Right lung (tissue), 5 donors: ENCODE measurements around the gene C9orf50. TPM values are rescaled to one million over a fixed set of nuclear protein-coding genes. Genes with fewer than 3 reads are reported as not detected.

Experiments used
- DNase-seq, 2 donors: peaks; one replicate each; pipeline ENCODE4 v3.0.0-alpha.2; 2013
- polyA plus RNA-seq, 5 donors: library from polyadenylated mRNA; unstranded; fragments of 120-200 nt; gene quantifications; one replicate each; pipeline versions ENCODE4 v1.2.1 to v1.2.3, GENCODE V29; 2013; ENCODE audit warnings: inconsistent platforms in 1 of 5, low replicate concordance in 1 of 5; ENCODE audit not compliant: insufficient read length in 5 of 5, insufficient read depth in 1 of 5

The C9orf50 gene
- polyA plus RNA-seq, 5 donors = 0.34 to 0.71 (median 0.53) TPM

DNA sequence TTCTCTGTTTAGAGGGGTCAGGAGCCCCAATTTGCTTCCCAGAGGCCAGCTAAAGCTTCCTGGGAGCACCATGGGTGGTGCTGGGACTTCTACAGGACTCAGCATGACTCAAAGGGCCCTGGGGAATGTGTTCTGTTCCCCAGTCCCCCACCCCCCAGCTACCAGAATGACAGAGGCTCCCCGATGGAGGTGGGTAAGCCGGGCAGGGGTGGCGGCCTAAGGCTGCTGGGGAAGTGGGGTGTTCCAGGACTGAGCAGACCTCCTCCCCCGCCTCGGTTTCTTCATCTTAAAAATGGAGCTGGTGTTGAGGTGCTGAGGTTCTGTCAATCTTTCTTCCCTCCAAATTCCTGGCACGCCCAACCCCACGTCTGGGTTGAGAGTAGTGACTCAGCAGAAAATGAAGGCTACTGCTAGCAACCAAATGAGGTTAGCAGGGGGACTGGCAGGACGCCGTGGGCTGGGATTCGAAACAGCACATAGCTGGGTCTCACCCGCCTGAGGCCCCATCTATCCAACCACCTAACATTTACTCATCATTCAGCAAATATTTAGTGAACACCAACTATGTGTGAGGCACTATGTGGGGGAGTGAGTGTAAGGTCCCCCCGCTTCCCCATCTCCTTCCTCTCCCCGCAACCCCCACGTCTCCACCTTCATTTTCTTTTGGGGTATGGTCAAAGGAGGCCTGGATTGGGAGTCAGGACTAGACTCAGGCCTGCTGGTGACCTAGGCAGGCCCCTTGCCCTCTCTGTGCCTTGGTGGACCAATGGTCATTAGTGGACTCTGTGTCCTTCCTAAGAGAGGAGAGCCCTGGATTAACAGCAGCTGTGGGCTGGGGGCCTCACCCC, 50.2 kb downstream of the C9orf50 start:
- no peak for DNase-seq

DNA sequence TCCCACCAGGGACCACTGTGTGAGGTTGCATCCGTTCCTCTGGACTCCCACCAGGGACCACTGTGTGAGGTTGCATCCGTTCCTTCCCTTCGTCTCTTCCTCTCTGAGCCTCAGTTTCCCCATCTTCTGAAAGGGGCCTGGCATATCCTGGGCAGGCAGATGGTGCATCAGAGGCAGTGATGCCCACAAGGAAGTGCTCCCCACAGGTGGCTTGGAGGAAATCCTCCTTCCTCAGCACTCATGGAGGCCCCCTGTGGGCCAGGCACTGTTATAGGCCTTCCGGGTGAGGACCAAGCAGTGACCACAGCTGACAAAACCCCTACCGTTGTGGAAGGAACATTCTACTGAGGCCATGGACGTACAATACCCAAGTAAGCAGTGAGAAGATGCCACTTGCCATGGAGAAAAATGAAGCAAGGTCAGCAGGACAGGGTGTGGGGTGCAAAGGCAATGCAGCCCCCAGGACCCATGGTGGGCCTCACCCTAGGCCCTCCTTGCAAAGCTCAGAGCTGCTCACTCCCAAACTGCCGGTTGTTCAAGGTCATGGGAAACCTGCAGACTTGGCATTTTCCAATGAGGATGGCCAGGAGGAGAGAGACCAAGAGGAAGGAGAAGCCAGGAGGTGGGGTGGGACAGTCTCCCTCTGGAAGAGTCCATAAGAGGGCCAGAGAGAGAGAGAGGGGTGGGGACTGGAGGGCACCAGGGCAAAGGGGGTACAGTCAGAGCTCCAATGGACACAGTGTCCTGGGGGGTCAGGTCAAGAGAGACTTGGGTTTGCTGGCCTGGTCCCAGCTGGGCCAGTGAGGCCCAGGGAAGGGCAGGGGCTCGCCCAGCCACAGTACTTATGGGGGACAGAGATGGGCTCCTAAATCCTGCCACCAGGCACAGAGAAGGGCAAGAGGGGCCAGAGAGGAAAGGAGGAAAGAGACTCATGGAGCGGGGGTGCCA, 51.1 kb downstream of the C9orf50 start:
- no peak for DNase-seq

DNA sequence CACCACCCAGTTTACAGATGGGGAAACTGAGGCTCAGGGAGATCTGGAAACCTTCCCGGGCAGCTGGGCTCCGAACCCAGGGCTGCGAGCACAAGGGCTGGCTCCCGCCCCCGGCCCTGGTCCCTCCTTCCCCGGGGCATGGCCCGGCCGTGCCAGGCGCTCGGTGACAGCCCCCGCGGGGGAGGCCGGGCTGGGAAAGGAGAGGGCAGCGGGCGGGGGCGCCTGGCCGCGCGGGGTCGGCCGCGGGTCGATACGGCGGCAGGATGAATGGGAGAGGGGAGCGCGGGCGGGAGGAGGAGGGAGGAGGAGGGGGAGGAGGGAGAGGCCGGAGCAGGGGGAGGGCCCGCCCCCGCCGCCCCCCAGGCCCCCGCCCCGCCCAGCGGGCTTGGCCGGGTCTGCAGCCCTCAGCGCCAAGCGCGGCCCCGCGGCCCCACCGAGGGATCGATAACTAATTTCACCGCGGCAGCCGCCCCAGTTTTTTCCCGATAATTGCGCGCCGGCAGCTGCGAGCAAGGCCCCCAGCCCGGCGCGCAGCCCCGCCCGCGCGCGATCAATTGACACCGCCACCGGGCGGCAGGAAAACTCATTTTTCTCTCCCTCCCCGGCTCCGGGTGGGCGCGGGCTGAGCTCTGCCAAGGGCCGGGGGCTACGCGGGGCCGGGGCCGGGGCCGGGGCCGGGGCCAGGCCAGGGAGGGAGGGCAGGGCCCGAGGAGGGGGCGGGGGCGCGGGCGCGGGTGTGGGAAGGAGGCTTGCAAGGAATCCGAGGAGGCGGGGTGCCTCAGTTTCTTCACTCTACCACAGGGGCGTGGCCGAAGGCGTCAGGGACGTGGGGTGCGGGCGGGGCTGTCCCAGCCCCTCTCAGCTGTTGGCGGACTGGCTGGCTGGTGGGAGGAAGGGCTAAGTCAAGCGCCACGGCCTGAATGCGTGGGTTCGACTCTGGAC, 52.1 kb downstream of the C9orf50 start:
- DNase-seq = peak in 1 of 2 donors; percentile 70

DNA sequence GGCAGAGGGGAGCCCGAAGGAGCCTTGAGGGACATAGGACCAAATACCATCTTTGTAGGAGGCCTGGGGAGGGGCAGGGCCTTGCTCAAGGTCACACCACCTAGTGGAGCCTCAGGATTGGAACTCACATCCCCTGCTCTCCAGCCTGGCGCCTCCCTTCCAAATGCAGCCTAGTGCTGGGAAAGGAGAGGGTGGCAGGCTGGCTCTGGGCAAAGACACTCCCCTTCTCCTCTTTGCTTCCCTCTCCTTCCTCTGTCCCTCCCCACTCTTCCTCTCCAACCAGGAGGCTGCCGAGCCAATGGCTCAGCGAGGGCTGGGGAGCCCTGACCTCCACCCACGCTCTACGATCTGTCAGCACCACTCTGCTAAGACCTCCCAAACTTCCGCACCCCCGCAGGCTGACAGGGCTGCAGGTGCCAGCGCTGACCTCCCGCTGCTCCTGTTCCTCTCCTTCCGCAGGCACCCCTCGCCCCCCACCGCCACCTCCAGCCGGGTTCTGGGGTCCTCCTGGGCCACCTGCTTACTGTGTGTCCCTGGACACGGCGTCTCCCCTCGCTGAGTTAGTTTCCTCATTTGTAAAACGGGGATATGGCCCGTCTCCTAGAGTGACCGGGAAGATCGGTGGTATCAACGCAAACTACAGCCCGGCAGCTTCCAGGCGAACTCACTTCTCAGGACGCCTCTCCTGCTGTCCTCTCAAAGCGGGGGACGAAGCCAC, 52.9 kb downstream of the C9orf50 start:
- DNase-seq = no peak

DNA sequence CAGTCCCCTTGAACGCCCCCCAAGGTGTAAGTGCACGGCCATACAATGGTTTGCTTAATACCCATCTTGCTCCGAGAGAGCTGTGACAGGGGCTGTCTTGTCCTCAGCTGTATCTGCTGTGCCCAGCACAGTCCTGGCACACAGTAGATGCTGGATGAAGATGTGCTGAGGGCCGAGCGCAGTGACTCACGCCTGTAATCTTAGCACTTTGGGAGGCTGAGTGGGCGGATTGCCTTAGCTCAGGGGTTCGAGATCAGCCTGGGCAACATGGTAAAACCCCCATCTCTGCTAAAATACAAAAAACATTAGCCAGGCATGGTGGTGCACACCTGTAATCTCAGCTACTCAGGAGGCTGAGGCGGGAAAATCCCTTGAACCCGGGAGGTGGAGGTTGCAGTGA, 53.6 kb downstream of the C9orf50 start:
- no peak for DNase-seq

DNA sequence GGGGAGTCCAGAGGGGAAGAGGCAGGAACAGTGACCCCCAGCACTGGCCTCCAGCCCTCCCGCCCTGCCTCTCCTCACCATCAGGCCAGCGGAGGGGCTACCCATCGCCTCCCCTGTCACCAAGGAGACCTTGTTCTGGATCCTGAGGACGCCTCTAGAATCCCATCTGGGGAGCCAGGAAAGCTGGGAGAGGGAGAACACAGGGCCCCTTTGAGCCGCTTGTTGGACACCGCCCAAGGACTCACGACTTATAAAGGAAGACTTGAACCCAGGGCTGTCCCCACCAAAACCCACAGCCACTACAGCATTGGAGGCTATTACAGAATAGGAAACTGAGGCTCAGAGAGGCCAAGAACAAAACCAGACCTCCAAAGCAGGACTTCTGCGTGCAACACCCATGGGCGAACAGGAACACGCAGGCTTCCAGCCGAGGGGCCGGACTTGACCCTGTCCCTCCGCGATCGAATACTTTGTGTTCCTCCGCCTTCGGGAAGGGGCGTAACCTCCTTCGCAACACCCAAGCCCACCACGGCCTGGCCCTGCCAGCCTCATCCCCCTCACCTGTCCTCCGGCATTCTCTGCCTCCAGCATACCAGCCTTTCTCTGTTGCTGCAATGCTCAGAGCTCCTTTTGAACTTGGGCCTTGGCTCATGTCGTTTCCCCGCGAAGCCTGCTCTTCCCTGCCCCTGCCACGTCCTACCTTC, 54.2 kb downstream of the C9orf50 start:
- DNase-seq = no peak

DNA sequence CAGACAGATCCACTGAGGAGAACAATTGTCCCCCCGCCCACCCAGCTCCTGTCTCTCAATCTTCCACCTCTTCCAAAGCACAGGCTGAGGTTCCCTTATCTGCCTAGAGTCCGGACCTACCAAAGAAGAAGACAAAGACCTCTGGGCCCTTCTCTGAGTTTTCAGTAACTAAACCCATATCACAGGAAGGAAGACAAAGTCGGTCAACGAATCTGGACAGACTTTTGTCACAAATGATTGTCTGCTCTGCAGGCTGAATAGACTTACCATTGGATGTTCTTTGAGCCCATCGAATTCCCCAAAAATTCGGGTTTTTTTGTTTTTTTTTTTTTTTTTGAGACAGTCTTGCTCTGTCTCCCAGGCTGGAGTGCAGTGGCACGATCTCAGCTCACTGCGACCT, 58.0 kb downstream of the C9orf50 start:
- no peak for DNase-seq

DNA sequence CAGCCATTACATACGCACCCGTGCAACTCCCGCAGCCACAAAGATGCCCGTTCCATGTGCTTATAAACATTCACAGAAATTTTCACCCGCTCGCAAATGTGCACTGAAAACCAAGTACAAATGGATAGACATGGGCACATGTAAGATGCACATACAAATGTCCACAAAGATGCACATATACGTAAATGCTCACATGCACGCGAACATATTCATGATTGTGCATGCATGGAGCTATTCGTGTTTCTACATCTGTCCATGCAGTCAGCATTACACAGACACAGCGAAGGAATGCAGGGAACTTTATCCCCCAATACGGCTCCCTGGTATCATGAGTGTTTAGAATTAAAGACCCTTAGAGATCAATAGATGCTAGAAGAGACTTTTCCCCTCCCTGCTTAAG, 58.4 kb downstream of the C9orf50 start:
- no peak for DNase-seq

Other genes starting within 250 kb of the C9orf50 start
- 10 to 100 TPM; 20.9 to 30.1 (median 23.2) TPM for gene NTMT1, start 5.1 kb upstream of the C9orf50 start, polyA plus RNA-seq
- 10 to 100 TPM; 11.9 to 17.3 (median 15.1) TPM for gene ASB6, start 21.1 kb upstream of the C9orf50 start, polyA plus RNA-seq
- 1 to 10 TPM in 3 of 5 donors, under 1 TPM in 2; 0.63 to 1.4 (median 1.2) TPM for gene PRRX2, start 44.5 kb upstream of the C9orf50 start, polyA plus RNA-seq
- gene PTGES, start 131.9 kb upstream of the C9orf50 start, polyA plus RNA-seq = 1 to 10 TPM; 4.4 to 6.8 (median 6.6) TPM
- gene TOR1B, start 182.1 kb upstream of the C9orf50 start, polyA plus RNA-seq = 10 to 100 TPM; 19.2 to 22.8 (median 20.5) TPM
- 10 to 100 TPM; 38.1 to 44.4 (median 38.9) TPM for gene TOR1A, start 203.0 kb upstream of the C9orf50 start, polyA plus RNA-seq
- 10 to 100 TPM; 61.3 to 86.0 (median 70.0) TPM for gene C9orf78, start 214.2 kb upstream of the C9orf50 start, polyA plus RNA-seq
- gene USP20, start 214.4 kb upstream of the C9orf50 start, polyA plus RNA-seq = 10 to 100 TPM; 17.3 to 24.3 (median 21.0) TPM